Upper lobe of left lung (tissue), 6 donors: ENCODE data around the gene GATD1. TPM values are rescaled to one million over a fixed set of nuclear protein-coding genes. Genes with fewer than 3 reads are reported as not detected.
A peak's percentile ranks its signal among the peaks of the same experiment; 100 is the strongest.
"Not testable (repeated sequence)": the region's sequence is repeated elsewhere in the genome, so short reads cannot be mapped to it uniquely, and the experiment has no call there.

Experiments used
- ATAC-seq, 2 donors: fragments of 200-7000 bp; cut with Tn5 transposase; one replicate each; pipeline ENCODE4 v1.9.1; 2022; ENCODE audit warnings: mild to moderate bottlenecking in 2 of 2, moderate library complexity in 2 of 2; ENCODE audit not compliant: low FRiP score in 2 of 2
- DNase-seq, 2 donors: peaks; one replicate each; pipeline ENCODE4 v3.0.0-alpha.2; 2019 to 2020
- H3K27ac ChIP-seq, 4 donors: fragments of 200-600 bp; sonication (generic); one replicate each; pipeline ENCODE4 v1.5.1; 2016 to 2019
- H3K27me3 ChIP-seq, 4 donors: fragments of 200-600 bp; sonication (generic); one replicate each; pipeline ENCODE4 v1.5.1; 2017 to 2019
- H3K36me3 ChIP-seq, 4 donors: fragments of 200-600 bp; sonication (generic); one replicate each; pipeline ENCODE4 v1.5.1; 2016 to 2019
- H3K4me1 ChIP-seq, 4 donors: fragments of 200-600 bp; sonication (generic); one replicate each; pipeline ENCODE4 v1.5.1; 2018 to 2019
- H3K4me3 ChIP-seq, 4 donors: fragments of 200-600 bp; sonication (generic); one replicate each; pipeline ENCODE4 v1.5.1; 2017 to 2019; ENCODE audit warnings: mild to moderate bottlenecking in 2 of 4, moderate library complexity in 1 of 4
- H3K9me3 ChIP-seq, 4 donors: fragments of 200-600 bp; sonication (generic); one replicate each; pipeline ENCODE4 v1.5.1; 2018 to 2019
- EP300 ChIP-seq, 4 donors: sonication (generic); formaldehyde crosslinking; IDR thresholded peaks; one replicate each; pipeline ENCODE4 v1.5.1; 2017; ENCODE audit warnings: antibody characterized with exemption in 4 of 4, control low read depth in 2 of 4
- POLR2A ChIP-seq, 4 donors: fragments of 450-650 bp; IDR thresholded peaks; one replicate each; pipeline ENCODE4 v1.5.1; 2016 to 2017; ENCODE audit warnings: antibody characterized with exemption in 4 of 4, mild to moderate bottlenecking in 2 of 4
- POLR2AphosphoS5 ChIP-seq, 2 donors: sonication (generic); formaldehyde crosslinking; IDR thresholded peaks; one replicate each; pipeline ENCODE4 v1.5.1; 2017; ENCODE audit warnings: antibody characterized with exemption in 2 of 2
- WGBS, 2 donors: methylation state at CpG; one replicate each; pipeline ENCODE4 v1.1.5; 2017 to 2018; 5-methylcytosine and 5-hydroxymethylcytosine counted together
- total RNA-seq, 6 donors: library from RNA; depleted of rRNA in 4 of 6; stranded (reverse); fragments of >200 nt in 4 of 6; gene quantifications; one replicate each; pipeline versions ENCODE4 v1.1.0 to v1.2.1, GENCODE V29; 2016 to 2021
- TF ChIP-seq, protein P1 (sequence below), 6 experiments: fragments of 450-650 bp in 4 of 6; fragments of 200-600 bp in 2 of 6; sonication (generic) in 2 of 6; IDR thresholded peaks; one replicate each; pipeline ENCODE4 v1.5.1; 2016 to 2019; ENCODE audit warnings: antibody characterized with exemption in 6 of 6
- donor health status: DM: no; HTN: no; CAD: no; lungs with moderate emphysema.
- donor health status: DM: no; HTN: yes; CAD: no; lungs with severe emphysema.

Gene GATD1
- total RNA-seq, 6 donors from 2014 or later, result 14.8 to 77.7 (median 63.6) TPM

DNA sequence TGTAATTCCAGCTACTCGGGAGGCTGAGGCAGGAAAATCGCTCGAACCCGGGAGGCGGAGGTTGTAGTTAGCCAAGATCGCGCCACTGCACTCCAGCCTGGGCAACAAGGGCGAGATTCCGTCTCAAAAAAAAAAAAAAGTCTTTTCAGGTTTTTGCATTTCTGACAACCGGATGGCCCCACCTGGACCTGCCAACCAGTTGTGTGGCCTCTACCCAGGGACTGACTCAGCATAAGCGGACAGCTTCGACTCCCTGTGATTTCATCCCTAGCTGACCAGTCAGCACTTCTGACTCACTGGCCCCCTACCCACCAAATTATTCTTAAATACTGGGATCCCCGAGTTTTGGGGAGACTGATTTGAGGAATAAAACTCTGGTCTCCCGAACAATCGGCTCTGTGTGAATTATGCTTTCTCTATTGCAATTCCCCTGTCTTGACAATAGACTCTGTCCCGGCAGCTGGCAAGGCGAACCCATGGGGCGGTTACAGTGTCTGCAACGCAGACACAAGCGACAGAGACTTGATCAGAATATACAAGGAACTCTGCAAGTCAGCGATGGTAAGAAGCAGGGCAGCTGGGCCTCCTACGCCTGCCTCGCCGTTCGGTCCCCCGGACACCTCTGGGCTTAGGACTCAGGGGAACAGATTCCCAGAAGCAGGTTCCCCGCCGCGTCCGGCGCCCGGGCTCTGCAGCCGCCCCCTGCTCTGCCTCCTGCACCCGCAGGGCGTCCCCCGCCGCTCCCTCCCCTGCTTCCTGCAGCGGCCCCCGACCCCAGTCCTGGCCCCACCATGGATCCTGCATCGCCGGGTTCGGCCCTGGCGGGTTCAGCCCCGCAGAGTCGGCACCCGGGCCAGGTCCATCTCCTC is 30.8 kb downstream of the GATD1 start:
- Histone ChIP-seq H3K27me3 (no peaks in the 10 kb centered on the region), H3K9me3 (no peaks in the 10 kb centered on the region), H3K36me3 (no peaks in the 10 kb centered on the region), H3K4me3 (peak overlapping the region; percentile 93 to 97 (median 94)), H3K4me1 (peaks cover 22 to 43% (median 28%) of the 10 kb centered on the region in 4 donors), H3K27ac (peak overlapping the region; percentile 89 to 96 (median 94))
- 31 to 64% methylated on average over 18 to 40 of the region's 46 CpGs for WGBS, 2 donors
- DNase-seq (no peak), ATAC-seq (peak; percentile 40 to 42)
- TF ChIP-seq, protein P1, sequence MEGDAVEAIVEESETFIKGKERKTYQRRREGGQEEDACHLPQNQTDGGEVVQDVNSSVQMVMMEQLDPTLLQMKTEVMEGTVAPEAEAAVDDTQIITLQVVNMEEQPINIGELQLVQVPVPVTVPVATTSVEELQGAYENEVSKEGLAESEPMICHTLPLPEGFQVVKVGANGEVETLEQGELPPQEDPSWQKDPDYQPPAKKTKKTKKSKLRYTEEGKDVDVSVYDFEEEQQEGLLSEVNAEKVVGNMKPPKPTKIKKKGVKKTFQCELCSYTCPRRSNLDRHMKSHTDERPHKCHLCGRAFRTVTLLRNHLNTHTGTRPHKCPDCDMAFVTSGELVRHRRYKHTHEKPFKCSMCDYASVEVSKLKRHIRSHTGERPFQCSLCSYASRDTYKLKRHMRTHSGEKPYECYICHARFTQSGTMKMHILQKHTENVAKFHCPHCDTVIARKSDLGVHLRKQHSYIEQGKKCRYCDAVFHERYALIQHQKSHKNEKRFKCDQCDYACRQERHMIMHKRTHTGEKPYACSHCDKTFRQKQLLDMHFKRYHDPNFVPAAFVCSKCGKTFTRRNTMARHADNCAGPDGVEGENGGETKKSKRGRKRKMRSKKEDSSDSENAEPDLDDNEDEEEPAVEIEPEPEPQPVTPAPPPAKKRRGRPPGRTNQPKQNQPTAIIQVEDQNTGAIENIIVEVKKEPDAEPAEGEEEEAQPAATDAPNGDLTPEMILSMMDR (IDR thresholded peaks at IDR 0.05), result no peak
- TF ChIP-seq POLR2AphosphoS5 (IDR thresholded peaks at IDR 0.05) (no peak), EP300 (IDR thresholded peaks at IDR 0.05) (no peak), POLR2A (IDR thresholded peaks at IDR 0.05) (no peak)

DNA sequence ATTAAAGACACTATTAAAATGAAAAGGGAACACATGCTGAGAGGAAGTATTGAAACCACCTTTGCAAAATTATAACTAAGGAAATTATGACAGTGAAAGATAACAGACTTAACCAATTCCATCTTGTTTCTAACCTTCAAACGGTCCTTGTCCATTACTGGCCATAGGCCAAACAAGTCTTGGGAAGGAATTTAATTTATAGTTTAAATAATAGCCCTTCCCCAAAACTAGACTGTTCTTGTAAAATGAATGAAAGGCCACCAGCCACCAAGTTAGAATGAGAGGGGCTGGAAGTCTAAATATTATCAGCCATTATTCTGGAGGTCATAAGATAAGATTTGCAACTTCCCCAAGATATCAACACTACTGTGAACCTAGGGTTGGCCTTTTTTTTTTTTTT is 31.9 kb downstream of the GATD1 start:
- WGBS, 2 donors, result 21 to 45% methylated on average over 1 of the region's 1 CpG
- peaks cover 22 to 38% (median 28%) of the 10 kb centered on the region in 4 donors for H3K4me1 ChIP-seq
- DNase-seq, result no peak
- H3K4me3 ChIP-seq, result no peak overlapping the region
- H3K27me3 ChIP-seq, result no peaks in the 10 kb centered on the region
- no peak overlapping the region for H3K27ac ChIP-seq
- no peaks in the 10 kb centered on the region for H3K36me3 ChIP-seq
- no peaks in the 10 kb centered on the region for H3K9me3 ChIP-seq
- no peak for TF ChIP-seq POLR2A (IDR thresholded peaks at IDR 0.05)
- TF ChIP-seq EP300 (IDR thresholded peaks at IDR 0.05), result no peak
- no peak for TF ChIP-seq POLR2AphosphoS5 (IDR thresholded peaks at IDR 0.05)
- TF ChIP-seq, protein P1 (IDR thresholded peaks at IDR 0.05), result no peak
- ATAC-seq, result no peak

DNA sequence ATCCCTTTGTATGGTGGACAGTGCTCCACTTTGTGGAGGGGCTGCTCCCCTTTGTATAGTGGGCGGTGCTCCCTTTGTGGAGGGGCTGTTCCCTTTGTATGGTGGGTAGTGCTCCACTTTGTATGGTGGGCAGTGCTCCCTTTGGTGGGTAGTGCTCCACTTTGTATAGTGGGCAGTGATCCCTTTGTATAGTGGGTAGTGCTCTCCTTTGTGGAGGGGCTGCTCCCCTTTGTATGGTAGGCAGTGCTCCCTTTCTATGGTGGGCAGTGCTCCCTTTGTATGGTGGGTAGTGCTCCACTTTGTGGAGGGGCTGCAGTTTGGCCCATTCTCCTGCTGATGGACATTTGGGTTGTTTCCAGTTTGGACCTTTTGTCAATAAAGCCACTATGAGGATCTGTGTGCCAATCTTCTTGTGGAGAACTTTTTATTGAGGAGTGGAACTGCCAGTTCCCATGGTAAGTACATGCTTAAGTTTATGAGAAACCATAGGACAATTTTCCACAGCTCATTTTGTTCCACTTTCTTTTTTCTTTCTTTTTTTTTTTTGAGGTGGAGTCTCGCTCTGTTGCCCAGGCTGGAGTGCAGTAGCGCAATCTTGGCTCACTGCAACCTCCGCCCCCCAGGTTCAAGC is 34.6 kb downstream of the GATD1 start:
- no peaks in the 10 kb centered on the region for H3K36me3 ChIP-seq
- H3K9me3 ChIP-seq, result no peaks in the 10 kb centered on the region
- H3K27ac ChIP-seq, result no peak overlapping the region
- ATAC-seq (no peak), DNase-seq (no peak)
- H3K27me3 ChIP-seq, result no peaks in the 10 kb centered on the region
- no peak overlapping the region for H3K4me3 ChIP-seq
- WGBS, 2 donors, result 86 to 88% methylated on average over 4 of the region's 4 CpGs
- H3K4me1 ChIP-seq, result peaks cover 5 to 17% (median 15%) of the 10 kb centered on the region in 4 donors
- TF ChIP-seq EP300 (IDR thresholded peaks at IDR 0.05) (no peak), POLR2A (IDR thresholded peaks at IDR 0.05) (no peak)

DNA sequence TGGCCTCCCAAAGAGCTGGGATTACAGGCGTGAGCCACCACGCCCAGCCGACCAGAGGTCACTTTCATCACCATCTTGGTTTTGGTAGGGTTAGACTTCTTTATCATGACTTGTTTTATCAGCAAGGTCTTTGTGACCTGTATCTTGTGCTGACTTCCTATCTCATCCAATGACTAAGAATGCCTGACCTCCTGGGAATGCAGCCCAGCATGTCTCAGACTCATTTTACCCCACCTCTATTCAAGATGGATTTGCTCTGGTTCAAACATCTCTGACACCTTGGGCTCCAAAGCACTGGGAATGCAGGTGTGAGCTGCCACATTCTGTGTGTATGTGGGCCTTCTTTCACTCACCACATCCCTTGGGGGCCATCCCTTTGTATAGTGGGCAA is 35.1 kb downstream of the GATD1 start:
- H3K9me3 ChIP-seq, result no peaks in the 10 kb centered on the region
- TF ChIP-seq POLR2AphosphoS5 (IDR thresholded peaks at IDR 0.05) (no peak), POLR2A (IDR thresholded peaks at IDR 0.05) (no peak), EP300 (IDR thresholded peaks at IDR 0.05) (no peak)
- TF ChIP-seq, protein P1 (IDR thresholded peaks at IDR 0.05), result no peak
- no peaks in the 10 kb centered on the region for H3K27me3 ChIP-seq
- H3K27ac ChIP-seq, result no peak overlapping the region
- DNase-seq (no peak), ATAC-seq (no peak)
- 90 to 91% methylated on average over 3 of the region's 3 CpGs for WGBS, 2 donors
- H3K4me3 ChIP-seq, result no peak overlapping the region
- peaks cover 5 to 22% (median 18%) of the 10 kb centered on the region in 4 donors for H3K4me1 ChIP-seq
- no peaks in the 10 kb centered on the region for H3K36me3 ChIP-seq

DNA sequence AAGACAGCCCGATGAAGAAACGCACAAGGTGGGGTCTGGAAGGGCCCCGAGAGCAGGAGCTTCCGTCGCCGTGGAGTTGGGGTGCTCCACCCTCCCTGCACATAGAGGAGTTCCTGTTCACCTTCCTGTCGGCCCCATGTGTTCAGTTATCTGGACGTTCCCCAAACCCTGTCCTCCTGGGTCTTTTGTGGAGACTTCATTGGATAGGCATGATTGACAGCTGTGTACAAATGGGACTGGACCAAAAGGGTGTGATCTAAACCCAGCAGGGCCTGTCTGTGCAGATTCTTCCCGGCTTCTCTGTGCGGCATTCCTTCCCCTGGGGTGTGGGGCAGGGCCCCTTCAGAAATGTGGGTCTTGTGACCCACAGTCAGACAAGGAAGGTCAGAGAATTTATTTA is 39.4 kb downstream of the GATD1 start:
- WGBS, 2 donors, result 30 to 42% methylated on average over 10 of the region's 10 CpGs
- peak; percentile 23 to 61 for ATAC-seq
- H3K27ac ChIP-seq, DNase-seq, H3K4me3 ChIP-seq, H3K9me3 ChIP-seq, H3K36me3 ChIP-seq, H3K27me3 ChIP-seq: not testable (repeated sequence)
- H3K4me1 ChIP-seq, result peaks cover 0 to 10% (median 9%) of the 10 kb centered on the region in 4 donors
